Measurements from ENCODE around the gene MAP7.
"Not testable (repeated sequence)": the region's sequence is repeated elsewhere in the genome, so short reads cannot be mapped to it uniquely, and the experiment has no call there.

The MAP7 gene

DNA sequence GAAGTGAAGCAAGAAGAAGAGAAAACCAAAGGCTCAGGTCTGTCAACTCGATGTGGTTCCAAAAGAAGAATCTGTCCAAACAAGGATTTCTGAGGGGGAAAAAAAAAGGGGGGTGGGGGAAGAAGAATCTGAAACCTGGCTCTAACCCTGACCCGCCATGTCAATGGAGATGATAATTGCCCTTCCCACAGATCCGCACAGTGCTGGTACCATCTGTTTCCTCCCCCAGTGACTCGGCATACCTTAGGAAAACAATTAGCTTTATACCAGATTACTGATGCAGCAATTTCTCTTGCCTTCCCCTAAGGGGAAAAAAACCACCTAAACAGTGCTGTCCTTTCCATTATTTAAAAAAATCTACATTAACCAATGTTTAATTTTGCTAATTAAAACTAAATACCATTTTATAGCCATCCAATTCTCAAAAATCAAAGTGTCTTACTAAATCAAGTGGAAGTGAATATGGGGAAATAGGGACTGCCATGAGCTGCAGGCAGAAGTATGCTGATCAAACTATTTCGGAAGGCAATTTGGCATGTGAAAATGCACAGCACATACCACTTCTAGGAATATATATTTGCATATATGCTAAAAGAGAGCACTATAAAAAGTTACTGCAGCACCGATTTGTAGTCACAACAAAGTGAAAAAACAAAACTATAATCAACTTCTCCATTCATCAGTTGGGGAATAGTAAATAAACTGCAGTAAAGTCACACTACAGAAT, 46.8 kb downstream of the MAP7 start:
- DNase-seq (ENCODE audit: low spot score) = no peak

DNA sequence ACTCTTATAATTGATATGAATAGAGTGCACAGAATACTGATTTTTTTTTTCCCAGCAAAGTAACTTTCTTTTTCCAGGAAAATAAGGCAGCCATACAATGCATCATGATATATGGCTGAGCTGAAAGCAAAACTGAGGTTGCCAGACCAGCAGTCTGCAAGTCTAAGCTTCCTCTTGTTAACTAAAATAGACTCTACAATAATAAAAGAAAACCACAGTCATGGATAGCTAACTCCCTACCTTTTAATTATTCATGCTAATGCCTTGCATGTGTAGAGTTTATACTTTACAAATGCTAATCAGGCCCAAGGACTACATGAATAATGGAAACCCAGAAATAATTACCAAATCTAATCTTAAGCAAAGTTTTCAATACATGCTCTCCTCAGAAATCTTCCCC, 47.4 kb downstream of the MAP7 start:
- no peak for DNase-seq (ENCODE audit: low spot score)

DNA sequence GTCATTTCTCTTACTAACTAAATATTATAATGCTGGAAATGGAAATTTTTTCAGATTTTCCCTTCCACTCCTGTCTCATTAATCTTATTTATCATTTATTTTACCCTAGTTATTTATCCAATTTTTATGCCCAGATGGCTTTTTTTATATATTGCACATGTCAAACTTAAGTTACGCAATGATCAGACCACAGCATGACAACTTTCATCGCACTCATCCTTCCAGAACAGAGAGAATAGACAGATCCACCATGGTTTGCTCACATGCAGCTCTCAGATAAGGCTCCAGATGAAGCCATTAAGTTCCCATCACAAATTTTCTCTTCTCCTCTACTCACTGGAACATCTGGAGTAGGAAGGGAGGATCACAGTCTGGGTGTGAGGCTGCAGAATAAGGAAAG, 48.7 kb downstream of the MAP7 start:
- no peak for DNase-seq (ENCODE audit: low spot score)

DNA sequence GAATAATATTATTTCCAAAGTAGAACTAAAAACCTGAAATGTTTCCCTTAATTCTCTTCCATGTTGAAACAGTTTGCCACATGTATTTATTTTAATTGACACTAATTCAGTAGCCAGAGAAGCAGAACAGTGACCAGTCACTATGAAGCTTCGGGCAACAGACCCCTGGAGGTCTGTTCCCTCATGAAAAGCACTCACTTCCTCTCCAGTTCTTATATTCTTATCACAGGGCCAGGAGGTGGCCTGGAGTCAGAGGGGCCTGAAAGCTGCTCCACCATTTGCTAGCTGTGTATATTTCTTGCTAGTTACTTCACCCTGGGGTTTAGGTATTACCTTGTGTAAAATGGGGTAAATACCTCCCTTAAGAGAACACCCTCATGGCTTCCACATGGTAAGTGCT, 49.1 kb downstream of the MAP7 start:
- no peak for DNase-seq (ENCODE audit: low spot score)

DNA sequence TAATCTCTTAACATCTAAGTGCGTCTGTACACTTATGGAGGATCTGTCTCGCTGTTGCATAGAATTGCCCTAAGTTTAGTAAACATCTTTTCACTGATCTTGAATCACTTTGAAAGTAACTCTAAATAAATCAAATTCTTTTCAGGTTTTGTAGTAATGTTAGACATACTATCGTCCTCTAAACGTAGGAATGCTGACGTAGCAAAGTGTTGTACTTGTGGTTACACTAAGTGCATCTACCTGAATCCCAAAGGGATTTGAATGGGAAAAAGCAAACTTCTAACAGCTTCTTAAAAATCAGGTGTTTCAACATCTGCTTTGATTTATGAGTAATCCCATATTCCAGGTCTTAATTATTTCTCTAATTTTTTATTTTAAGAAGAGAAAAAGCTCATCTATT, 49.8 kb downstream of the MAP7 start:
- DNase-seq (ENCODE audit: low spot score) = no peak

DNA sequence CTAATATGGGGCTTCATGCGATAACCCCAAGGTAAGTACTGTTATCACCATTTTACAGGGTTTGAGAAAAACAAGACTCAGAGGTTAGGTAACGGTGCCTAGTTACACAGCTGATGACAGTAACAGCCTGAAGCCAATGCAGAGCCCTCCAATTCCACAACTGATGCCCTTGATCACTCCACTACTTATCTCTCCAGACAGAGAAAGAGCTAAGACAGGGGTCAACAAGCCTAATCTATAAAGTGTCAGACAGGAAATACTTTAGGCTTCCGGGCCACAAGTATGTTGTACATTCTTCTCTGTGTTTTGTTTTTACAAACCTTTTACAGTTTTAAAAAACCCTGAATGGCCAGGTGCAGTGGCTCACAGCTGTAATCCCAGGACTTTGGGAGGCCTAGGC, 50.9 kb downstream of the MAP7 start:
- no peak for DNase-seq (ENCODE audit: low spot score)

DNA sequence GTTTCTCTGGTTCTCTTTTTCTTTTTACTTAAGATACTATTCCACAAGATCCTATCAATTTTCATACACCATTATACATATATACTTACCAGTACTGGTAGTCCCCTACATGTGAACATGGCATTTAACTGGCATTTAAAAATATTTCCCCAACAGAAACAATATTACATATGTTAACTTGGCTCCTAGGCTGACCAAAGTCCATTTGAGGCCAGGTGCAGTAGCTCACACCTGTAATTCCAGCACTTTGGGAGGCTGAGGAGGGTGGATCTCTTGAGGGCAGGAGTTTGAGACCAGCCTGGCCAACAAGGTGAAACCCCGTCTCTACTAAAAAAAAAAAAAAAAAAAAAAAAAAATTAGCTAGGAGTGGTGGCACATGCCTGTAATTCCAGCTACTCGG, 53.8 kb downstream of the MAP7 start:
- not testable (repeated sequence) for DNase-seq (ENCODE audit: low spot score)

DNA sequence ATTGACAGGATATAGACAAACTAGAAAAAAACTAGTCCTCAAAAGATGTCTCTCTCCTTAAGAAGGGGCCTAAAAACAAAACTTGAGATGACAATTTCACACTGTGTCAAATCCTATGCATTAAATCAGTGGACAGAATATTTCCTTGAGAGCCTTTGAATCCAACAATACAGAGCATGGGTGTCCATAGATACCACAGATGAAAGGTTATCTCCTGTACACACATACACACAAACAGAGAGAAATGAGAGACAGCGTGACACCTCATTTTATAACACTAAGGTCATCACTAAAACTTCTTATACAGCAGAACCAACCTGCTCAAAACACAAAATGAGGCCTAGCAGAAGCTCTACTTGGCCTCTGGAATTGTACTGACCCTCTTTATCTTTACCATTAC, 55.5 kb downstream of the MAP7 start:
- DNase-seq (ENCODE audit: low spot score) = no peak

DNA sequence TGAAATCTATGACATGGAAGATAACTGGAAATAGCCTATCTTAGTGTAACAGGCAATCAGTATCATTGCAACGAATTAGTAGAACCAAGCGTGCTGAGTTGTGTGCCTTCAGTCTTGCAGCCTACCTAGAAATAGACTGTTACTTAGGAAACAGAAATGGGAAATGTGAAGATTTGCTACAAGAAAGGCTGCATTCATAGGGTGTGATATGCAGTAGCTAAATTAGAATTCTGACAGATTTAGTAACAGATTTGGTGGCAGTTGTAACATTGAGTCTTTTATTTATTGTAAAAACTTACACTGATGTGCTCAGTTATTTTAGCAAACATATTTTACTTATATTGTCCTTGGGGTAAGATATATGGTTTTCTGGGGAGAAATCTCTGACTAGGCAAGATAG, 56.2 kb downstream of the MAP7 start:
- no peak for DNase-seq (ENCODE audit: low spot score)

DNA sequence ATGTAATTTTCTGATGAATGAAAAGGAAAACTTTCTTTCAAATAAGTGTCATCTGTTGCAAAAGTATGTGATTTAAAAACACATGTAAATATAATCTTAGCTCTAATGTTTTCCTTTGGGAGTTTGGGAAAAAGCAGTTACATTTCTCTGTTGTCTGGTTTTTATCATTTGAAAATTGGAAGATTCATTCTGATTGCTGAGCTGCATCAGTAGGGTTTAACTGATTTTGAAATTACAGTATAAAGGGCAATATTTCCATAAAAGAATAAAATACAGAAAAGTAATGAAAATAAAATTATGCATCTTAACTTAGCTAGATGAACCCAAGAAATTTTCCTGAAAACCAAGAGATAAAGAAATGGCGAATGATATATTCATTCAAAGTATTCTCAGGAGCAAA, 57.8 kb downstream of the MAP7 start:
- DNase-seq (ENCODE audit: low spot score) = no peak

DNA sequence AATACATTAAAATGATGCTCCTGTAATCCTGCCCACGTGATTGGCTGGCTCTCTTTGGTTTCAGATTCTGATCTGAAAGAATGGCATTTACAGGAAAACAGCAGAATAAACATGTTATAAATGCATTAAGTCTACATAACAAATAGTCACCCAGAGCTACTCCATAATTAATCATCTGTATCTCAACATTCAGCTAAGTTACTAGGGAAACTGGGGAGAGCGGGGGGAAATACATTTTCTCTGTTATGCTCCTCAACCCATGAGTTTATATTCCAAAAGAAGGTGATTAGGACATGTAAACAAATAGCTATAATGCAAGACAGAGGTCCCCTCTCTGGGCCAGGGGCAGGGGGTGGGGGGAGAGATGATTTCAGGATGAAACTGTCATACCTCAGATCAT, 58.5 kb downstream of the MAP7 start:
- no peak for DNase-seq (ENCODE audit: low spot score)

DNA sequence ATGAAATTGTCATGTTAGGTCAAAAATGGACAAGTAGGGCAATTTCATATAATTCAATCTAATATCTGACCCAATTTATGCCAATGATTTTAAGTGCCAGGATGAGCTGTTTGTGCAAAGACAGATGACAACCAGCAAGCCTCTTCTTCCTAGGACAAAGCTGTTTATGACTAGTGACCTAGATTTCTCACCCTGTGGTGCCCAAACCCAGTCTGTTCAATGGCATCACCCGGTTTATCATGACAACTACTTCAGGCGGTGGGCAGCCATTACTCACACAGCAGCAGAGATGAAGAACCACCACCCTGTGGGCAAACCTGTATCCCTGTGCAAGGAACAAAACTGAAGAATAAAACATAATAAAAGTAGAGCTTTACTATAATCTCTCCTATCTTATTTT, 59.0 kb downstream of the MAP7 start:
- no peak for DNase-seq (ENCODE audit: low spot score)

DNA sequence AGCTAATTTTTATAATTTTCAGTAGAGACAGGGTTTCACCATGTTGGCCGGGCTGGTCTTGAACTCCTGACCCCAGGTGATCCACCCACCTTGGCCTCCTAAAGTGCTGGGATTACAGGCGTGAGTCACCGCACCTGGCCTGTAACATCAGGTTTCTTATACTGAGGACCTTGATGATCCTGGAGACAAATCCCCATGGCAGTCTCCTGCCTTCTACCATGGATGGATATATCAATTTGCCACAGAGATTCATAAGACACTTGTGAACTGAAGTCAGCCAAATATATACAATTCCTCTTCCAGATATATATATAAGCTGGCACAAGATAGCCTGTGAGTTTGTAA, 60.6 kb downstream of the MAP7 start:
- DNase-seq (ENCODE audit: low spot score) = not testable (repeated sequence)

DNA sequence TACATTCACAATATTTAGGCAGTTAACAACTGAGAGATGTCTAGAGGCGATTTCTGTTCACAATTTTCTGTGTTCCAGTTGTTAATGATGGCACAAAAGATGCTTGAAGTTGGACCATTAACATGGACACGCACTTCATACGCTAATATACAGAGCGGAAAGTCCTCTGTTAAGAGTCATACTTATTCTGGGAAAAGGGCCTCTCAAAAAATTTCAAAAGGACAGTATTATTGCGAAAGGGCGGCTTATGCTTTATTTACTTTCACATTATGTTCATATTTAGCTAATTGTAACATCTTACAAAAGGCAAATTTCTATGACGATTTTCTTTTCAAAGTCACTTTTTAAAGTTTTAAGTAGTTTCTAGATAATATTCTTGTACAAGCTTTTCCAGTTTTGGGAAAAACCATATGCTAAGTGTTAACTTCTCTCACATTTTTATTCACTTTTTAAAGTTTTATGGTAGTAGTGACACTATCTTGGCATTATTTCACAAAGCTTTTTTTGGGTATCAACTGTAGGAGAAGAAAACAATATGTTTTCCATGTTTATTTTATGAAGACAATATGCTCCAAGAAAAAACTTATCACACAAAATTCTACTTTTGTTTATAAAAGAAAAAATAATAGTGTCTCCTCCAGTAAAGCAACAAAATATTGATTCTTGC, 62.3 kb downstream of the MAP7 start:
- DNase-seq (ENCODE audit: low spot score) = no peak

DNA sequence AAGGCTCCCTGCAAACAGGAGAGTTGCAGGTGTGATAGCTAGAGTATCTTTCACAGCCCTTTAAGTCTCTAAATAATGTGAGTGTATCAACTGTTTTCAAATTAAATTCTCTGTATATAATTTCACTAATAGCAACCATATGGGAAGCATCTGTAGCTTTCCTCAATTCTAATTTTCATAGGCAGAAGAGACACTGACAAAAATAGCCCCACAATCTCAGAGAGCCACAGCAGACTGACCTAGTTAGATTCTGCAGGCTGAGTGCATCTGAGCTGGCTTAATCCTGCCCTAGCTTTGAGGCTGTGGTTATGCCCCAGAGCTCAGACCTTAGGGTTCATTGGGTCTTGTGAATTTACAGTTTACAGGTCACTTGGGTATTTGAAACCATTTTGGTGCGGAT, 63.9 kb downstream of the MAP7 start:
- no peak for DNase-seq (ENCODE audit: low spot score)

DNA sequence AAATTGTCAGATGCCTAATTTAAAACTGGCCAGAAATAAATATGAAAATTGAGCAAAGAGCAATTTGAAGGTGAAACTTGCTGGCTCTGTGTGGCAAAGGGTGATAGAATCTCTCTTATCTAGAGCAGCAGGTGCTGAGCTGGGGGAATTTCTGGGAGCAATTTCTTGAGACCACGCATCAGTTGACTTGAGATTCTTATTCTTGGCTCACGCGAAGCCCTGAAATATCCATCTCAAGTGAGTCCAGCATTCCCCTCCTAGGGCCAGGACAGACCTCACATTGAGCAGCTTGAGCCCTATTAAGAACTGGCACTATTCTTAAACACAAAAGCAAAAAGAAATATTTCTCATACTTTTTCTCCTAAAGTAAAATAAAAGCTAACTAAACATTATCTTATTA, 66.3 kb downstream of the MAP7 start:
- no peak for DNase-seq (ENCODE audit: low spot score)

DNA sequence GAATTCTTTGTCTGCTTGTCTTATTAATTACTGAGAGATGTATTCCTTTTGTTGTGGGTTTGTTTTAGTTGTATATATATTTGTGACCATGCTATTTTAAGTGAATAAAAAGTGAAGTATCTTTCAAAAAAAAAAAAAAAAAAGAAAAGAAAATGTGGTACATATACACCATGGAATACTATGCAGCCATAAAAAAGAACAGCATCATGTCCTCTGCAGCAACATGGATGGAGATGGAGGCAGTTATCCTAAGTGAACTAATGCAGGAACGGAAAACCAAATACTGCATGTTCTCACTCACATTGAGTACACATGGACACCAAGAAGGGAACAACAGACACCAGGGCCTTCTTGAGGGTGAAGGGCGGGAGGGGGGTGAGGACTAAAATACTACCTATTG, 67.2 kb downstream of the MAP7 start:
- not testable (repeated sequence) for DNase-seq (ENCODE audit: low spot score)

DNA sequence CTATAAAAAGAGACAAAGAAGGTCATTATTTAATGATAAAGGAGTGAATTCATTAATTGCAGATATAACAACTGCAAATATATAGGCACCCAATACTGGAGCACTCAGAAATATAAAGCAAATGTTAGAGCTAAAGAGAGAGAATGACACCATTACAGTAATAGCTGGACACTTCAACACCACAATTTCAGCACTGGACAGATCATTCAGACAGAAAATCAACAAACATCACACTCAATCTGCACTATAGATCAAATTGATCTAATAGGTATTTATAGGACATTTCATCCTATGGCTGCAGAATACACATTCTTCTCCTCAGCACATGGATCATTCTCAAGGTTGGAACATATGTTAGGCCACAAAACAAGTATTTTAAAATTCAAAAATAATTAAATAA, 72.7 kb downstream of the MAP7 start:
- no peak for DNase-seq (ENCODE audit: low spot score)

DNA sequence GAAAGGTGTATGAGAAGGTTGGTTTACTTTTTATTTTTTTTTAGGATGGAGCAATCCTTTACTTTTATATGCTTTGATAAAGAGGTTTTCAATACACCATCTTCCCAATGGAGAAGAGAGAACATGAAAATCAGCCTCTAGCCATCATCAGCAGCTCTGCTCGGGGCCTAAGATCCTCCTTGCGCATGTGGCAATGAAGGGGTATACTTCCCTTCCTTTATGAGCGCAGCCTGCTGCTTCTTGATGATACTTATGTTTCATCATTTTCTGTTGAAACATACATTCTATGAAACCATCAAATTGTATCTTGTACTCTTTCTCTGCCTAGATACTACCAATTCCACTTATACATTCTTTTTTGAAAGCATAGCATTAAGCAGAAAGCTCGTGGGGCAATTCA, 74.5 kb downstream of the MAP7 start:
- no peak for DNase-seq (ENCODE audit: low spot score)

DNA sequence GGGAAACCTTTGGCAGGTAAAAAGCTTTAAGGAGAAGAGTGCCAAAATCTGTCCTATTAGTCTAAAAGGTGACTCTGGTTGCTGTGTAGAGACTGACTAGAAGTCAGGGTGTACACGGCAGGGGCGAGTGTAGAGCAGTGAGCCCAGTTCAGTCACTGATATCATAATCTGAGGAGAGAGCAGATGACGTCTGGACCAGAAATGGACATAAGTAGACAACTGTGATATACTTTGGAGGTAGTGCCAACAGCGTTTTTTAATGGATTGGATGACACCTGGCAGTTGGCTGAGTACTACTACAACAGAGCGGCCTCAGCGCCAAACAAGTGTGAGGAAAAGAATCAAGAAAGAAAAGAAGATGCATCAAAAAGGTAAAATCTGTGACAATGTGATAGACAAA, 76.0 kb downstream of the MAP7 start:
- no peak for DNase-seq (ENCODE audit: low spot score)

DNA sequence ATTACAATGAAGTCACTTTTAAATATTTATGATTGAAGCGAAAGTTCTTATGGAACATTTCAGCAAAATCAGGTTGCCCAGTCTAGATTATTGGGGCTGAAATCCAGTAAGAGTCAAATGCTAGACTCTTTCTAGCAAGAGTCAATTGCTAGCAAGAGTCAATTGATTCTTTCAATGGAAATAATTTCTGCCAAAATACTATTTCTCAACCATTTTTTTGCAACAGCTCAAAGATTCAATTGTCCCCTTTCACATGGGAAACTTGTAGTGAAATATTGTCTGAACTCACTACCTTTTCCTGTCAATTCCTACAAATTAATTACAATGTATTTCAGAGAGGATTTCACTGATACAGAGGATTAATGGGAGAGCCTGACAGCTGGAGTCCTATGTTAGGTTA, 78.3 kb downstream of the MAP7 start:
- DNase-seq (ENCODE audit: low spot score) = no peak

DNA sequence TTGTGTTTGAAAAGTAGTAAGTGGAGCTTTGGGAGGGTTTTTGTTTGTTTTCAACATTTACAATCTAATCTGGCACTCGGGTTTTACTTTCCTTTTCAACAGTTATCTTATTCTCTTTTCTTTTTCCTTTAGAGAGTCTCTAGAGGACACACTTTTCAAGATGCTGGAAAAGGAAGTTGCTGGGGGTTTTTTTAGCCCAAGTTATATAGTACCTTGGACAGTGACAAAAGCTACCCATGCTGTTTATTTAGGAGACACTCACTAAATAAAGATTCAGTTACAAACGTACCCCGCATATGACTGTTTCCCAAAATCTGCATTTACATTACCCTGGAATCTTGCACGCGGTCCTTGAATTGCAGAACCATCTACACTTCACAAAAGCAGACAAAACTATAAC, 78.8 kb downstream of the MAP7 start:
- DNase-seq (ENCODE audit: low spot score) = no peak

DNA sequence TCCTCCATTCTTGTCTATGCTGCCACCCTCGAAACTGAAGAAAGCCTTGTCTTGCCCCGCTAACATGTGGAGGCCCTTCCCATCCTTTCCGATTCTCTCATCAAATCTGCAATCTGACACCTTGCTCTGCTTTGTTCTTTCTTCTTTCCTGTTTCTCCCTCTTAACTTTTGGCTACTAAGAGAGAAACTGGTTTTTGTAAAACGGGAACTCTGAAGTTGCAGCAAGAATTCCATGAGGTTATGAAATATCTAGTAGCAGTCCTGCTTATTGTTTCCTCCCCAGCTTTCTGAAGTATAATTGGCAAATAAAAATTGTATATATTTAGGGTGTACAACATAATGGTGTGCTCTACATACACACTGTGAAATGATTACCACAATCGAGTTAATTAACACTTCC, 80.2 kb downstream of the MAP7 start:
- no peak for DNase-seq (ENCODE audit: low spot score)

DNA sequence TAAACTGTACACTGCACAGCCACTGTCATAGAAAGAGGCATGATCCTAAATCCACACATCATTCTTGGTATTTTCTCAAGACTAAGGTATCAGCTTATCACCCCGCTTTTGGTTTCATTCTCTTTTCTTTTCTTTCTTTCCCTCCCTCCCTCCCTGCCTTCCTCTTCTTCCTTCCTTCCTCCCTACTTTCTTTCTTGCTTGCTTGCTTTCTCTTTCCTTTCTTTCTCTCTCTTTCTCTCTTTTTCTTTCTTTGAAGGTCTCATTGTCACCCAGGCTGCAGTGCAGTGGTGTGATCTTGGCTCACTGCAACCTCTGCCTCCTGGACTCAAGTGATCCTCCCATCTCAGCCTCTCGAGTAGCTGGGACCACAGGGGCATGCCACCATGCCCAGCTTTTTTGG, 81.1 kb downstream of the MAP7 start:
- no peak for DNase-seq (ENCODE audit: low spot score)
